GM10248 (cell line): ENCODE results near the gene NLRP1.

Experiments used
- CTCF ChIA-PET: fragments of 300-600 bp; sonication (Branson Sonifier 250); formaldehyde crosslinking; extraction: SDS; loops from one replicate; lab custom pipeline; 2021; ENCODE audit warnings: antibody characterized with exemption; lab: Yijun Ruan, JAX
- POLR2A ChIA-PET: fragments of 350-650 bp; sonication (Branson Sonifier 250); formaldehyde crosslinking; extraction: SDS; loops from one replicate; lab custom pipeline; 2020; ENCODE audit warnings: antibody characterized with exemption; lab: Yijun Ruan, JAX
- DNase-seq: peaks from one replicate; pipeline ENCODE4 v3.0.0; 2012; ENCODE audit errors: extremely low spot score
- CTCF ChIP-seq: IDR thresholded peaks from 2 replicates; pipeline ENCODE4 v1.5.1; 2012; ENCODE audit warnings: mild to moderate bottlenecking, low read depth; ENCODE audit errors: extremely low read depth, missing control alignments, control extremely low read depth

NLRP1 gene

GRCh38 chr17:5555254-5555653, 29.1 kb downstream of the NLRP1 start:
- ChIA-PET CTCF (no interaction called here), POLR2A (interaction anchor here (0.7 kb wide), 1 partner anchor 694 kb away, joined by 4 read pairs; no protein-coding TSS in a partner anchor)
- no peak for DNase-seq

GRCh38 chr17:5553479-5553878, 30.8 kb downstream of the NLRP1 start:
- CTCF ChIA-PET = no interaction called here
- DNase-seq = no peak
- POLR2A ChIA-PET = no interaction called here
- TF ChIP-seq CTCF = no peak

More at GRCh38 chr17:5555254-5555653, 29.1 kb downstream of the NLRP1 start:
- TF ChIP-seq CTCF = no peak

GRCh38 chr17:5552841-5553240, 31.5 kb downstream of the NLRP1 start:
- no peak for TF ChIP-seq CTCF
- ChIA-PET CTCF (no interaction called here), POLR2A (no interaction called here)
- DNase-seq = no peak

- no peak for TF ChIP-seq CTCF
- no peak for DNase-seq
- CTCF ChIA-PET = interaction anchor here (0.8 to 1.5 kb wide), 4 partner anchors 11 to 18 kb away, joined by 3 to 4 read pairs (median 3); no protein-coding TSS in a partner anchor
- POLR2A ChIA-PET = no interaction called here
These were observed 39.0 kb downstream of the NLRP1 start for GRCh38 chr17:5545051-5545987.

GRCh38 chr17:5544115-5544514, 40.2 kb downstream of the NLRP1 start:
- CTCF ChIA-PET = interaction anchor here (1.5 kb wide), 1 partner anchor 14 kb away, joined by 3 read pairs; no protein-coding TSS in a partner anchor
- no peak for DNase-seq
- POLR2A ChIA-PET = no interaction called here
- TF ChIP-seq CTCF = no peak

- ChIA-PET POLR2A (no interaction called here), CTCF (interaction anchor here (0.7 to 1.7 kb wide), 2 partner anchors 14 to 17 kb away, joined by 3 to 4 read pairs; no protein-coding TSS in a partner anchor)
- no peak for DNase-seq
- TF ChIP-seq CTCF = no peak
These were observed 42.6 kb downstream of the NLRP1 start for GRCh38 chr17:5541610-5542202.
